RPMI8226 (cell line): Measurements from ENCODE around the gene ABCB8.
"Not testable (repeated sequence)": the region's sequence is repeated elsewhere in the genome, so short reads cannot be mapped to it uniquely, and the experiment has no call there.

Source experiments
- DNase-seq: peaks from one replicate; pipeline ENCODE4 v3.0.0-alpha.2; 2015

The ABCB8 gene

DNA sequence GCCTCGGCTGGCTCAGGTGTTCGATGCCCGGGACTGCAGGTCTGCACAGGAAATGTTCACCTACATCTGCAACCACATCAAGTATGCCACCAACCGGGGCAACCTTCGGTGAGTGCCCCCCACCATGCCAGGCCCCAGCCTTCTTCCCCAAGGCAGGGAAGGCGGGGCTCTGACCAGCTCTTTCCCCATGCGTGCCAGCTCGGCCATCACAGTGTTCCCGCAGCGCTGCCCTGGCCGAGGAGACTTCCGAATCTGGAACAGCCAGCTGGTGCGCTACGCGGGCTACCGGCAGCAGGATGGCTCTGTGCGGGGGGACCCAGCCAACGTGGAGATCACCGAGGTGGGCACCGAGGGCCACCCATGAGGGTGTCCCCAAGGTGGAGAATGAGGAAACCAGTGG lies 29.9 kb upstream of the ABCB8 start:
- no peak for DNase-seq

DNA sequence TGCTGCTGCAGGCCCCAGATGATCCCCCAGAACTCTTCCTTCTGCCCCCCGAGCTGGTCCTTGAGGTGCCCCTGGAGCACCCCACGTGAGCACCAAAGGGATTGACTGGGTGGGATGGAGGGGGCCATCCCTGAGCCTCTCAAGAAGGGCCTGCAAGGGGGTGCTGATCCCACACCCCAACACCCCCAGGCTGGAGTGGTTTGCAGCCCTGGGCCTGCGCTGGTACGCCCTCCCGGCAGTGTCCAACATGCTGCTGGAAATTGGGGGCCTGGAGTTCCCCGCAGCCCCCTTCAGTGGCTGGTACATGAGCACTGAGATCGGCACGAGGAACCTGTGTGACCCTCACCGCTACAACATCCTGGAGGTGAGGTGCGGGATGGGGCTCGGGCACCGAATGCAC lies 29.2 kb upstream of the ABCB8 start:
- DNase-seq, result no peak

DNA sequence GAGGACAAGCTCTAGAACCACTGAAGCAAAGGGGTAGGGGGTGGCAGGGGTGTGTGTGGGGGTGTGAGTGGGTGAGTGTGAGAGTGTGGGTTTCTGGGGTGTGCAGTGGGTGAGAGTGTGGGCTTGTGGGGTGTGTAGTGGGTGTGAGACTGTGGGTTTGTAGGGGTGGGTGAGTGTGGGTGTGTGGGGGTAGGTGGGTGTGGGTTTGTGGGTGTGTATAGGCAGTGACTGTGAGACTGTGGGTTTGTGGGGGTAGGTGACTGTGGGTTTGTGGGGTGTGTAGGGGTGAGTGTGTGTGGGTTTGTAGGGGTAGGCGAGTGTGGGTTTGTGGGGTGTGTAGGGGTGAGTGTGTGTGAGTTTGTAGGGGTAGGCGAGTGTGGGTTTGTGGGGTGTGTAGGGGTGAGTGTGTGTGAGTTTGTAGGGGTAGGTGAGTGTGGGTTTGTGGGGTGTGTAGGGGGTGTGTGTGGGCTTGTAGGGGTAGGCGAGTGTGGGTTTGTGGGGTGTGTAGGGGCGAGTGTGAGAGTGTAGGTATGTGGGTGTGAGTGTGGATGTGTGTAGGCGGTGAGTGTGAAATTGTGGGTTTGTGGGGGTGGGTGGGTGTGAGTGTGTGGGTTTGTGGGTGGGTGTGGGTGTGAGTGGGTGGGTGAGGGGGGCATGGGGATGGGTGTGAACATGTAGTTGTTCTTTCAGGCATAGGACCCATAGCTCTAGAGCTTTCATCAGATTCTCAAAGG lies 28.6 kb upstream of the ABCB8 start:
- DNase-seq, result no peak

GRCh38 chr7:151000897-151001495 lies 27.3 kb upstream of the ABCB8 start:
- DNase-seq, result no peak

DNA sequence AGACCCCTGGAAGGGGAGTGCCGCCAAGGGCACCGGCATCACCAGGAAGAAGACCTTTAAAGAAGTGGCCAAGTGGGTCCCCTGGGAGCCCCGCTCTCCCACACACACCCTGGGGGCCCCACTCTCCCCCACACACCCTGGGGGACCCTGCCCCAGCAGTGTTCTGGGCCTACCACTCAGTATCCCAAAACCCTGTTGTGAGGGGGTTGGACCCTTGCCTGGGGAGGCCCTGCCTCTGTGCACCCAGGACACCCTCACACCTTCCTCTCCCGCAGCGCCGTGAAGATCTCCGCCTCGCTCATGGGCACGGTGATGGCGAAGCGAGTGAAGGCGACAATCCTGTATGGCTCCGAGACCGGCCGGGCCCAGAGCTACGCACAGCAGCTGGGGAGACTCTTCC lies 26.7 kb upstream of the ABCB8 start:
- no peak for DNase-seq

GRCh38 chr7:151003572-151003971 lies 24.7 kb upstream of the ABCB8 start:
- no peak for DNase-seq

GRCh38 chr7:151005566-151005965 lies 22.7 kb upstream of the ABCB8 start:
- no peak for DNase-seq

- DNase-seq, result no peak
Measured at GRCh38 chr7:151006590-151007300, 21.5 kb upstream of the ABCB8 start.

DNA sequence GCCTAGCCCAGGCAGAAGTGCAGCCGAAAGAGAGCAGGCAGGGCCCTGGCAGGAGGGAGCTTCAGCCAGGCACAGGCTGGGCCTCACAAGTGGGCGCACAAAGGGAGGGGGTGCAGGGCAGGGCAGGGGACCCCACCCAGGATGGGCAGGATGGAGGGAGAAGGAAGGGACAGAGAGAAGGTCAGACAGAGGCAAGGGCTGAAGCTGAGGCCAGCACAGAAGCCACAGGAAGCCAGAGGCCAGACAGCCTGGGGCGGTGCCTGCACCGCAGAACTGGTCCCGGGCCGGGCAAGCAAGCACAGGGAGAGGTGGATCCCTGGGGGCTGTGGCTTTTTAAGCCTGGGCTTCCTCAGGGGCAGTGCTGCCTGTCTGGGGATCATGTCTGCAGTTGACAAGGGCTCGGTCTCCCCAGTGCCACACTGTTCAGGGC lies 20.8 kb upstream of the ABCB8 start:
- DNase-seq, result no peak

GRCh38 chr7:151008143-151008510 lies 20.1 kb upstream of the ABCB8 start:
- no peak for DNase-seq

GRCh38 chr7:151008511-151009323 lies 19.5 kb upstream of the ABCB8 start:
- DNase-seq, result peak; percentile 83

DNA sequence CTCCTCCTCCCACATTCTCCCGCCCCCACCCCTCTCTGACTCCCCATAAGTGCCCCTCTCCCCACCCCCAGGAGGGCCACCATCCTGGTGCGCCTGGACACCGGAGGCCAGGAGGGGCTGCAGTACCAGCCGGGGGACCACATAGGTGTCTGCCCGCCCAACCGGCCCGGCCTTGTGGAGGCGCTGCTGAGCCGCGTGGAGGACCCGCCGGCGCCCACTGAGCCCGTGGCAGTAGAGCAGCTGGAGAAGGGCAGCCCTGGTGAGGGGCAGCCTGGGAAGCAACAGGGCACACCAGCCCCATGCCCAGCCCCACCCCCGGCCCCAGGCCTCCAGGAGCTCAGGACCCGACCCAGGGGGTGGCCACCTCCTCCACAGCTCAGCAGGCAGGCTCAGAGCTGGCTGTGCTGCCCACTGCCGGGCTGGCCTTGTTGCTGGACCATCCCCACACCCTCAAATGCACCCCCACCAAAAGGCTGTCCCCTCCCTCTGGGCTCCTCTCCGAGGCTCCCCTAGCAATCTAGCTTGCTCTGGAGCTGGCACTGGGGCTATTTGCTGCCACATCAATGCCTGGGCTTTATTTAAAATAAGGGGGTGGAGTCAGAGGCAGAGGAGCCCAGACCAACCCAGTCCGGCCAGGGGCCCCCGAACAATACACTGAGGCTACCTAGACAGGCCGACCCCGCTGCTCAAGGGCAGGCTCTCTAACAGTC lies 18.8 kb upstream of the ABCB8 start:
- no peak for DNase-seq

DNA sequence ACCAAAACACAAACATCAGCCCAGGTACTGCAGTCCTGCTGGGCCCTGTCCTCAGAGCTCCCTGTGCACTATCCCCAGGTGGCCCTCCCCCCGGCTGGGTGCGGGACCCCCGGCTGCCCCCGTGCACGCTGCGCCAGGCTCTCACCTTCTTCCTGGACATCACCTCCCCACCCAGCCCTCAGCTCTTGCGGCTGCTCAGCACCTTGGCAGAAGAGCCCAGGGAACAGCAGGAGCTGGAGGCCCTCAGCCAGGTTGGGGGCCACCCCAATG lies 18.3 kb upstream of the ABCB8 start:
- no peak for DNase-seq

- DNase-seq, result peak; percentile 26
Measured at GRCh38 chr7:151010307-151011096, 17.7 kb upstream of the ABCB8 start.

- no peak for DNase-seq
Measured at GRCh38 chr7:151011097-151011409, 17.2 kb upstream of the ABCB8 start.

DNA sequence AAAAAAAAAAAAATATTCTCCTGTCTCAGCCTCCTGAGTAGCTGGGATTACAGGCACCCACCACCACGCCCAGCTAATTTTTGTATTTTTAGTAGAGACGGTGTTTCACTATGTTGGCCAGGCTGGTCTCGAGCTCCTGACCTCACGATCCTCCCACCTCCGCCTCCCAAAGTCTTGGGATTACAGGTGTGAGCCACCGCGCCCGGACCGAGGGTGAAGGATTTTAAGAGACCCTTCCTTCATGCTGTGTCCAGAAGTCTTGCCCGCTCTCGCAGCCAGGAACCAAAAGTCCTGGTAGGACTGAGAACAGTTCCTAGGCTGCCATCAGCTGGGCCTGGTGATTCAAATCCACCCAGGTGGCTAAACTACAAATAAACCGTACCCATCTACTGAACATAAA lies 16.6 kb upstream of the ABCB8 start:
- not testable (repeated sequence) for DNase-seq

DNA sequence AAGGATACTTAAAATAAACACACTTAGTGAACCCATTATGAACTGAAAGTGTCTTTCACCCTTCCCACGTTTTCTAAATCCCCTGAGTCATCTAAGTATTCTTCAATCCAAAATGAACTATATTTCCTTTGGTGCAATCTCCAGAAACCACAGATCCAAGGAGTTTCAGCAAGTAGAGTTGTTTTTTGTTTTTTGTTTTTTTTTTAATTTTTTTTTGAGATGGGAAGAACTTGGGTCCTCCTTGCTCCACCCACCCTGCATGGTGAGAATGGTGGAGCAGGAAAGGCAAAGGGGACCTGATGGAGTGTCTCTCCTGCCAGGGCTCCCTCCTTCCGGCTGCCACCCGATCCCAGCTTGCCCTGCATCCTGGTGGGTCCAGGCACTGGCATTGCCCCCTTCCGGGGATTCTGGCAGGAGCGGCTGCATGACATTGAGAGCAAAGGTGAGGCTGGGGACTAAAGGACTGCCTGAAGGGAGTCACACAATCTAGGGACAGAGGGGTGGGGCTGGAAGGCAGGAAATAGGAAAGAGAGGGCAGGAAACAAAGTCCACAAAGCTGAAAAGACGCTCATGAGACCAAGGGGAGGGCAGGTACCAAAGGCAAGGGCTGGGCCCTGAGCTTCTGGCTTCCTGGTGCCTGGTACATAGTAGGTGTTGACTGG lies 16.1 kb upstream of the ABCB8 start:
- no peak for DNase-seq

DNA sequence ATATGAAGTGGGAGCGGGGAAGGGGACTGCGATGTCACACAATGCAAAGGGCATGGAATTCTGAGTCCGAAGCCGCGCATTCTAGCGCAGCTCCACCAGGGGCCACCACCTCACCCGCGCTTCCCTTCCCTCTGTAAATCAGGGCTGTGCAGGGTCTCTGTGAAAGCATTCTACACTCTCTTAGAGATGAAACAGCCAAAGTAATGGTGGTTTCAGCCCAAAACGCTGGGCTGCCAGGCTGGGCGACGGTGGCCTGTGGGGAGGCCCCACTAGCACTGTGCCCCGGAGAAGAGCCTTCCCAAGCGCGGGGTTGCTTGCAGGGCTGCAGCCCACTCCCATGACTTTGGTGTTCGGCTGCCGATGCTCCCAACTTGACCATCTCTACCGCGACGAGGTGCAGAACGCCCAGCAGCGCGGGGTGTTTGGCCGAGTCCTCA lies 15.3 kb upstream of the ABCB8 start:
- no peak for DNase-seq

GRCh38 chr7:151013356-151013732 lies 14.9 kb upstream of the ABCB8 start:
- no peak for DNase-seq

DNA sequence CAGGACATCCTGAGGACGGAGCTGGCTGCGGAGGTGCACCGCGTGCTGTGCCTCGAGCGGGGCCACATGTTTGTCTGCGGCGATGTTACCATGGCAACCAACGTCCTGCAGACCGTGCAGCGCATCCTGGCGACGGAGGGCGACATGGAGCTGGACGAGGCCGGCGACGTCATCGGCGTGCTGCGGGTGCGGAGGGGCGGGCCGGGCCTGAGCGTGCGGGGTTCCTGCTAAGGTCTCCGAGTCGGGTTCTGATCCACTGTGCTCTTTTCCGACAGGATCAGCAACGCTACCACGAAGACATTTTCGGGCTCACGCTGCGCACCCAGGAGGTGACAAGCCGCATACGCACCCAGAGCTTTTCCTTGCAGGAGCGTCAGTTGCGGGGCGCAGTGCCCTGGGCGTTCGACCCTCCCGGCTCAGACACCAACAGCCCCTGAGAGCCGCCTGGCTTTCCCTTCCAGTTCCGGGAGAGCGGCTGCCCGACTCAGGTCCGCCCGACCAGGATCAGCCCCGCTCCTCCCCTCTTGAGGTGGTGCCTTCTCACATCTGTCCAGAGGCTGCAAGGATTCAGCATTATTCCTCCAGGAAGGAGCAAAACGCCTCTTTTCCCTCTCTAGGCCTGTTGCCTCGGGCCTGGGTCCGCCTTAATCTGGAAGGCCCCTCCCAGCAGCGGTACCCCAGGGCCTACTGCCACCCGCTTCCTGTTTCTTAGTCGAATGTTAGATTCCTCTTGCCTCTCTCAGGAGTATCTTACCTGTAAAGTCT lies 14.3 kb upstream of the ABCB8 start:
- DNase-seq, result peak; percentile 91

- no peak for DNase-seq
Measured at GRCh38 chr7:151014950-151015349, 13.3 kb upstream of the ABCB8 start.
